ENCODE results near the gene DPH5.

DNA sequence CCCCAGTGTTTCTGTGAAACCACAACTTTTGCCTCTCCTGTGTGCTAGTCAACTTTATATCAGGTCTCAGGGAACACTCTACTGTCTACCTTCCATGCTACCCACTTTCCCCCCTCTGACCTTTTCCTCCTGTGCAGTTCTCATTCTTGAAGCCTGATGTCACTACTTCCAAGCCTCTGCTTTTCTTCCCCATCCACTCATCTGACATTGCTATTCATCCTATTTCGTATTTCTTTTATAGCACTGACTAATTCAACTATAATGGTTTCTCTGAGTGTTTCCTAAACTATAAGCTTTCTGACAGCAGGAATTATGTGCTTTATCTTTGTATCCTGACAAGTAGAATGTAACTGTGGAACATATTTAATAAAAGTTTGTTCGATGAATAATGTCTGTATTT, 18.2 kb upstream of the DPH5 start:
- TF ChIP-seq, protein P1, sequence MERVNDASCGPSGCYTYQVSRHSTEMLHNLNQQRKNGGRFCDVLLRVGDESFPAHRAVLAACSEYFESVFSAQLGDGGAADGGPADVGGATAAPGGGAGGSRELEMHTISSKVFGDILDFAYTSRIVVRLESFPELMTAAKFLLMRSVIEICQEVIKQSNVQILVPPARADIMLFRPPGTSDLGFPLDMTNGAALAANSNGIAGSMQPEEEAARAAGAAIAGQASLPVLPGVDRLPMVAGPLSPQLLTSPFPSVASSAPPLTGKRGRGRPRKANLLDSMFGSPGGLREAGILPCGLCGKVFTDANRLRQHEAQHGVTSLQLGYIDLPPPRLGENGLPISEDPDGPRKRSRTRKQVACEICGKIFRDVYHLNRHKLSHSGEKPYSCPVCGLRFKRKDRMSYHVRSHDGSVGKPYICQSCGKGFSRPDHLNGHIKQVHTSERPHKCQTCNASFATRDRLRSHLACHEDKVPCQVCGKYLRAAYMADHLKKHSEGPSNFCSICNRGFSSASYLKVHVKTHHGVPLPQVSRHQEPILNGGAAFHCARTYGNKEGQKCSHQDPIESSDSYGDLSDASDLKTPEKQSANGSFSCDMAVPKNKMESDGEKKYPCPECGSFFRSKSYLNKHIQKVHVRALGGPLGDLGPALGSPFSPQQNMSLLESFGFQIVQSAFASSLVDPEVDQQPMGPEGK (CRISPR knock-in tag; IDR thresholded peaks at IDR 0.05; ENCODE audit: borderline replicate concordance): no peak
- TF ChIP-seq ZFP3 (CRISPR knock-in tag; IDR thresholded peaks at IDR 0.05): no peak
- TF ChIP-seq ZFP30 (CRISPR knock-in tag; IDR thresholded peaks at IDR 0.05): no peak
- TF ChIP-seq RARB (CRISPR knock-in tag; IDR thresholded peaks at IDR 0.05): no peak; the same call in 1 of the 2 replicates
- TF ChIP-seq ZNF565 (CRISPR knock-in tag; conservative IDR thresholded peaks at IDR 0.05; ENCODE audit: low read depth): no peak
- TF ChIP-seq PPARA (CRISPR knock-in tag; IDR thresholded peaks at IDR 0.05; ENCODE audit: borderline replicate concordance): no peak
- no peak for TF ChIP-seq CSDC2 (CRISPR knock-in tag; IDR thresholded peaks at IDR 0.05)
- TF ChIP-seq TCF4 (CRISPR knock-in tag; IDR thresholded peaks at IDR 0.05; ENCODE audit: borderline replicate concordance): no peak

All from SK-N-SH treated with all-trans-retinoic acid at 6 μM for 48 hours (cell line).